Liver (tissue), 2 donors: Measurements from ENCODE around the gene NPL.

Source experiments
- YY1 ChIP-seq: IDR thresholded peaks from 2 replicates; pipeline ENCODE4 v1.6.1; 2016; ENCODE audit warnings: antibody characterized with exemption, mild to moderate bottlenecking
- TF ChIP-seq, protein P1 (sequence below): fragments of 150-350 bp; IDR thresholded peaks from 2 replicates; pipeline ENCODE4 v1.5.1; 2017; ENCODE audit warnings: improper control_type of control experiment, low read depth, low read length; ENCODE audit not compliant: missing input control
- TF ChIP-seq, protein P2 (sequence below): IDR thresholded peaks from 2 replicates; pipeline ENCODE4 v1.6.1; 2016; ENCODE audit warnings: antibody characterized with exemption
- TF ChIP-seq, protein P3 (sequence below): IDR thresholded peaks from 2 replicates; pipeline ENCODE4 v1.6.1; 2016; ENCODE audit warnings: antibody characterized with exemption, mild to moderate bottlenecking
- donor health status: healthy.

DNA sequence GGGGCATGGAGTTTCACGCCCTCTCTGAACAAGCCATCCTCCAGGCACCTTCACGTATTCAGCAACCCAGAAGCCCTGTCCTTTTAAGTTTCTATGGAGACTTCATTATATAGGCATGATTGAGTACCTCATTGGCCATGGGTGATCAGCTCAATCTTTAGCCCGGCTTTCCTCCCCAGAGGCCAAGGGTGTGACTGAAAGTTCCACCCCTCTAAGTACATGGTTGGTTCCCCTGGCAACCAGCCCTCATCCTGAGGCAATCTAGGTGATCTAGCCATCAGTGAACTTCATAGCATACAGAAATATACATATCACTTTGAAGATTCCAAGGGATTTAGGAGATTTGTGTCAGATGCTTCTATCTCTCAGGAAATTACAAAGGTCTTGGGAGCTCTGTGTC is 28.2 kb downstream of the NPL start:
- TF ChIP-seq, protein P1, sequence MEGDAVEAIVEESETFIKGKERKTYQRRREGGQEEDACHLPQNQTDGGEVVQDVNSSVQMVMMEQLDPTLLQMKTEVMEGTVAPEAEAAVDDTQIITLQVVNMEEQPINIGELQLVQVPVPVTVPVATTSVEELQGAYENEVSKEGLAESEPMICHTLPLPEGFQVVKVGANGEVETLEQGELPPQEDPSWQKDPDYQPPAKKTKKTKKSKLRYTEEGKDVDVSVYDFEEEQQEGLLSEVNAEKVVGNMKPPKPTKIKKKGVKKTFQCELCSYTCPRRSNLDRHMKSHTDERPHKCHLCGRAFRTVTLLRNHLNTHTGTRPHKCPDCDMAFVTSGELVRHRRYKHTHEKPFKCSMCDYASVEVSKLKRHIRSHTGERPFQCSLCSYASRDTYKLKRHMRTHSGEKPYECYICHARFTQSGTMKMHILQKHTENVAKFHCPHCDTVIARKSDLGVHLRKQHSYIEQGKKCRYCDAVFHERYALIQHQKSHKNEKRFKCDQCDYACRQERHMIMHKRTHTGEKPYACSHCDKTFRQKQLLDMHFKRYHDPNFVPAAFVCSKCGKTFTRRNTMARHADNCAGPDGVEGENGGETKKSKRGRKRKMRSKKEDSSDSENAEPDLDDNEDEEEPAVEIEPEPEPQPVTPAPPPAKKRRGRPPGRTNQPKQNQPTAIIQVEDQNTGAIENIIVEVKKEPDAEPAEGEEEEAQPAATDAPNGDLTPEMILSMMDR = no peak
- TF ChIP-seq, protein P2, sequence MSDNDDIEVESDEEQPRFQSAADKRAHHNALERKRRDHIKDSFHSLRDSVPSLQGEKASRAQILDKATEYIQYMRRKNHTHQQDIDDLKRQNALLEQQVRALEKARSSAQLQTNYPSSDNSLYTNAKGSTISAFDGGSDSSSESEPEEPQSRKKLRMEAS = no peak
- TF ChIP-seq, protein P3, sequence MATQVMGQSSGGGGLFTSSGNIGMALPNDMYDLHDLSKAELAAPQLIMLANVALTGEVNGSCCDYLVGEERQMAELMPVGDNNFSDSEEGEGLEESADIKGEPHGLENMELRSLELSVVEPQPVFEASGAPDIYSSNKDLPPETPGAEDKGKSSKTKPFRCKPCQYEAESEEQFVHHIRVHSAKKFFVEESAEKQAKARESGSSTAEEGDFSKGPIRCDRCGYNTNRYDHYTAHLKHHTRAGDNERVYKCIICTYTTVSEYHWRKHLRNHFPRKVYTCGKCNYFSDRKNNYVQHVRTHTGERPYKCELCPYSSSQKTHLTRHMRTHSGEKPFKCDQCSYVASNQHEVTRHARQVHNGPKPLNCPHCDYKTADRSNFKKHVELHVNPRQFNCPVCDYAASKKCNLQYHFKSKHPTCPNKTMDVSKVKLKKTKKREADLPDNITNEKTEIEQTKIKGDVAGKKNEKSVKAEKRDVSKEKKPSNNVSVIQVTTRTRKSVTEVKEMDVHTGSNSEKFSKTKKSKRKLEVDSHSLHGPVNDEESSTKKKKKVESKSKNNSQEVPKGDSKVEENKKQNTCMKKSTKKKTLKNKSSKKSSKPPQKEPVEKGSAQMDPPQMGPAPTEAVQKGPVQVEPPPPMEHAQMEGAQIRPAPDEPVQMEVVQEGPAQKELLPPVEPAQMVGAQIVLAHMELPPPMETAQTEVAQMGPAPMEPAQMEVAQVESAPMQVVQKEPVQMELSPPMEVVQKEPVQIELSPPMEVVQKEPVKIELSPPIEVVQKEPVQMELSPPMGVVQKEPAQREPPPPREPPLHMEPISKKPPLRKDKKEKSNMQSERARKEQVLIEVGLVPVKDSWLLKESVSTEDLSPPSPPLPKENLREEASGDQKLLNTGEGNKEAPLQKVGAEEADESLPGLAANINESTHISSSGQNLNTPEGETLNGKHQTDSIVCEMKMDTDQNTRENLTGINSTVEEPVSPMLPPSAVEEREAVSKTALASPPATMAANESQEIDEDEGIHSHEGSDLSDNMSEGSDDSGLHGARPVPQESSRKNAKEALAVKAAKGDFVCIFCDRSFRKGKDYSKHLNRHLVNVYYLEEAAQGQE = no peak
- TF ChIP-seq YY1 = no peak
